HG03571 (cell line): Measurements from ENCODE around the gene ACOT13.
"Not testable (repeated sequence)": the region's sequence is repeated elsewhere in the genome, so short reads cannot be mapped to it uniquely, and the experiment has no call there.

Experiments
- ATAC-seq: cut with Tn5 transposase; IDR thresholded peaks from one replicate; pipeline ENCODE4 v1.9.1; 2021; ENCODE audit not compliant: unreplicated experiment

ACOT13 gene

GRCh38 chr6:24661759-24662158 lies 5.1 kb upstream of the ACOT13 start:
- not testable (repeated sequence) for ATAC-seq

DNA sequence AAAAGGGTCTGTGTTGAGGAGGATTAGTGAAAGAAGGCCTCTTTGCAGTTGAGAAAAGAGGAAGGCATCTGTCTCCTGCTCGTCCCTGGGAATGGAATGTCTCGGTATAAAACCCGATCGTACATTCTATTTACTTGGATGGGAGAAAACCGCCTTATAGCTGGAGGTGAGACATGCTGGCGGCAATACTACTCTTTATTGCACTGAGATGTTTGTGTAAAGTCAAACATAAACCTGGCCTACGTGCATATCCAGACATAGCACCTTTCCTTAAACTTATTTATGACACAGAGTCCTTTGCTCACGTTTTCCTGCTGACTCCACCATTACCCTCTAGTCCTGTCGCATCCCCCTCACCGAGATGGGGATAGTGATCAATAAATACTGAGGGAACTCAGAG lies 4.6 kb upstream of the ACOT13 start:
- no peak for ATAC-seq

- ATAC-seq, result no peak
These were observed 3.7 kb upstream of the ACOT13 start for GRCh38 chr6:24663189-24663588.

- ATAC-seq, result no peak
These were observed 2.6 kb upstream of the ACOT13 start for GRCh38 chr6:24664046-24664987.

GRCh38 chr6:24666097-24666640 lies 708 bp upstream of the ACOT13 start:
- peak; percentile 25 for ATAC-seq

GRCh38 chr6:24667378-24667803 lies 514 bp downstream of the ACOT13 start:
- ATAC-seq, result no peak

- ATAC-seq, result not testable (repeated sequence)
These were observed 1.5 kb downstream of the ACOT13 start for GRCh38 chr6:24668066-24668996.

- no peak for ATAC-seq
These were observed 2.1 kb downstream of the ACOT13 start for GRCh38 chr6:24668997-24669361.

GRCh38 chr6:24670492-24670891 lies 3.6 kb downstream of the ACOT13 start:
- ATAC-seq, result not testable (repeated sequence)

DNA sequence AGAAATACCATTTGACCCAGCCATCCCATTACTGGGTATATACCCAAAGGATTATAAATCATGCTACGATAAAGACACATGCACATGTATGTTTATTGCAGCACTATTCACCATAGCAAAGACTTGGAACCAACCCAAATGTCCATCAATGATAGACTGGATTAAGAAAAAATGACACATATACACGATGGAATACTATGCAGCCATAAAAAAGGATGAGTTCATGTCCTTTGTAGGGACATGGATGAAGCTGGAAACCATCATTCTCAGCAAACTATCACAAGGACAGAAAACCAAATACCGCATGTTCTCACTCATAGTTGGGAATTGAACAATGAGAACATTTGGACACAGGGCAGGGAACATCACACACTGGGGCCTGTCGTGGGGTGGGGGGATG lies 4.2 kb downstream of the ACOT13 start:
- not testable (repeated sequence) for ATAC-seq

- ATAC-seq, result no peak
These were observed 5.8 kb downstream of the ACOT13 start for GRCh38 chr6:24672620-24673182.

GRCh38 chr6:24673625-24674024 lies 6.7 kb downstream of the ACOT13 start:
- no peak for ATAC-seq

DNA sequence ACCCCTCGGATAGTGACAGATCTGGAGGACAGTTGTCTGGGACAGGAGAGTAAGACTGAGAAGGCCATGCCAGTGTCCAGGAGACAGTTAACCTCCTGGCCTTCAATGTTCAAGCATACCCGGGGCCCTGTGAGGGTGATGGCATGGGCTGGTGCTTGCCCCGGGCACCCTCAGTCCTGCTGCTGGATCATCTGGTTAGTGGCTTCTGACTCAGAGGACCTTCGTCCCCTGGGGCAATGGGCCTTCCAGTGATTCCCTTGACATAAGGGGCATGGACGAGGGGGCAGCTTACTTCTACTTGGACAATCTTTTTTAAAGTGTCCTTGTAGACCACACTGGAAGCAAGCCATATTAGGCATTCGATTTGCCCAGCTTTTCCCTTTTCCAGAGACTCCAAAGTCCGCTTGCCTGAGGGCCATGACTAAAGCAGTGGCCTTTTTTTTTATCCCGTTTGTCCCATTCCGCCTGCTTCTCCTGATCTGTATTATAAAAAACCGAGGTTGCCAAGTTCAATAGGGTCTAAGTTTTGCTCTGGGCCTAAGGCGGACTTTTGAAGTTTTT lies 12.0 kb downstream of the ACOT13 start:
- ATAC-seq, result not testable (repeated sequence)

DNA sequence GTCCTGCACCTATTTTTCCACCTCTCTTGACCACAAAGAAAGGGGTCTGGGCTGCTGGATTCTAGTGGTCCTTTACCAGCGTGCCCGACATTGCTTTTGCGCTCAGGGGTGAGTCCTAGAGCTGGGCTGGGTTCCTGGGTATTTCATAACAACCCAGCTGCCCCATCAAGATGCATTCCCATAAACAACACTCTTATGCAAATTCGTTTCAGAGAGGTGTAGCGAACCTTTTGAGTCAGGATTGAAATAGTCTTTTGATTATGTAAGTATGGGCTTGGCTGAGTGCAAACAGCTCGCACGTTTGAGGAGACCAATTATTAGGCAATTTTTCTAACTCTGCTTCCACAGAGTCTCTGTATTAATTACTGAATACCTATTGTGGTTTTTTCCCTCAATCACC lies 13.7 kb downstream of the ACOT13 start:
- ATAC-seq, result no peak

GRCh38 chr6:24683297-24684296 lies 16.7 kb downstream of the ACOT13 start:
- no peak for ATAC-seq

- no peak for ATAC-seq
These were observed 19.5 kb downstream of the ACOT13 start for GRCh38 chr6:24686408-24686807.

GRCh38 chr6:24686946-24687345 lies 20.1 kb downstream of the ACOT13 start:
- no peak for ATAC-seq

- ATAC-seq, result no peak
These were observed 23.1 kb downstream of the ACOT13 start for GRCh38 chr6:24689964-24690363.

DNA sequence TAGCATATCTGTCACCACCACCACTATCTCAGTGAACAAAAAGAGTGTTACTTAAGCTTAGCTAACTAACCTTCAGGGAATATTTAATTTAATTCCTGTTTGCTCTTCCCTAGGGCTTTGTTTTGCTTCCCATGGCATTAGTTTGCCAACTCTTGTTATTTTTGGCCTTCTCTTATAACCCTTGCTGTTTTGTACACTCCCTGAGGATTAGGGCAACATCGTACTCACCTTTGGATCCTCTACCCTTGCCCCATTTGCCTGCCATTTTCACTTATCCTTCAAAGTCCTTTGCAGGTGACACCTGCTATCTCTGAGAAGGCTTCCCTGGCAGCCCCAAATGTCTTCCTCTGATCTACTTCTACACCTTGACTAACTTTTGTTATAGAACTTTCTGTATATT lies 23.7 kb downstream of the ACOT13 start:
- no peak for ATAC-seq
